Fibroblast of skin of right quadriceps (primary cell): Measurements from ENCODE around the gene DOCK3.
A peak's percentile ranks its signal among the peaks of the same experiment; 100 is the strongest.
"Not testable (repeated sequence)": the region's sequence is repeated elsewhere in the genome, so short reads cannot be mapped to it uniquely, and the experiment has no call there.

ENCODE experiments used
- DNase-seq: peaks from one replicate; pipeline ENCODE4 v3.0.0-alpha.2; 2013

The DOCK3 gene

DNA sequence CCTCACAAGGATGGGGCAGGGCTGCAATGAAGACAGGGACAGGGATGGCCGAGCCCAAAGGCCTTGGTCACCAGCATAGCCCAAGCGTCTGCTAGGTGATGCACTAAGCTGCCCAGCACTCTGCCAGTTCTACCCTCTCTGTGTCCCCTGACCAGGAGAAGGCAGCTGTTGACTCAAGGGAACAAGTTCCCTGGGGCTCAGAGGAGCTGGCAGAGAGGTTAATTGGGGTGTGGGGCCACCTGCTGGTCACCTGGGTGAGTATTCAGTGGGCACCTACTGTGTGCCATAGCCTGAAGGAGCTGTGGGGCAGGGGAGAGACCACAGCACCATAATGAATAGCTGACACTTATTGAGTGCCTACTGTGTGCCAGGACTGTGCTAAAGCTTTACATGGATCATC lies 22.0 kb upstream of the DOCK3 start:
- DNase-seq = no peak

GRCh38 chr3:50653937-50654595 lies 20.7 kb upstream of the DOCK3 start:
- no peak for DNase-seq

DNA sequence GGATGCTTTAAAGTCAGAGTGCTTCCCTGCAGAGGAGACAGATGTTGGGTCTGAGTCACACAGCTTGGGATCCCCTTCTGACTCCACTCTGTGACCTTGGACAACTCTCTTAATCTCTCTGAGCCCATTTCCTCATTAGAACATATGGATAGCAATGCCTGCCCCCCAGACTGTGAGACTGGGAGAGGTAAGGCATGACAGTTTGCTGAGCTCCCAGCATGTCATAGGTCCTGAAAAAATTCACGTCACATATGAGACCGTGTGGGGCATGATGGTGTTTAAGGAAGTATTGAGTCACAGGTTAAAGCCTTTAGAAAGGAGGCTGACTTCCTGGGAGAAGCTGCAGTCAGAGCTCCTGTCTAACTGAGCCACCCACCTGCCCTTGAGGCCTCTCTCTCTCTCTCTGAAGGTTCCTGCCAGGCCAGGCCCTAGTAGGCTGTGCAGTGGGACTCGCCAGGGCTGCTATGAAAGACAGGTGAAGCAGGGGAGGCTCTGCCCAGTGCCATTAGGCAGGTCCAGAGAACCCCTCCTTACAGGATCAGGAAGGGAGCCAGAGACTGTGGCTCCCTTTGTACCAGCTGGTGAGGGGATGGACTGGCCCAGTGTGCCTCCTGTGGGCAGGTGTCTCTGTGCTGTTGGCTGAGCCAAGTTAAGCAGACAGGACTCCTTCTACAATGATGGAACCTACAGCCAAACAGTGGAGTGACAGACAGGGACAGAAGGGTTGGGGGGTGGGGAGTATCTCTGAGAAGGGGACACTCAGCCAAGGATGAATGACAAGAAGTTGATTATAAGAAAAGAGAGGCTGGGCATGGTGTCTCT lies 19.5 kb upstream of the DOCK3 start:
- no peak for DNase-seq

DNA sequence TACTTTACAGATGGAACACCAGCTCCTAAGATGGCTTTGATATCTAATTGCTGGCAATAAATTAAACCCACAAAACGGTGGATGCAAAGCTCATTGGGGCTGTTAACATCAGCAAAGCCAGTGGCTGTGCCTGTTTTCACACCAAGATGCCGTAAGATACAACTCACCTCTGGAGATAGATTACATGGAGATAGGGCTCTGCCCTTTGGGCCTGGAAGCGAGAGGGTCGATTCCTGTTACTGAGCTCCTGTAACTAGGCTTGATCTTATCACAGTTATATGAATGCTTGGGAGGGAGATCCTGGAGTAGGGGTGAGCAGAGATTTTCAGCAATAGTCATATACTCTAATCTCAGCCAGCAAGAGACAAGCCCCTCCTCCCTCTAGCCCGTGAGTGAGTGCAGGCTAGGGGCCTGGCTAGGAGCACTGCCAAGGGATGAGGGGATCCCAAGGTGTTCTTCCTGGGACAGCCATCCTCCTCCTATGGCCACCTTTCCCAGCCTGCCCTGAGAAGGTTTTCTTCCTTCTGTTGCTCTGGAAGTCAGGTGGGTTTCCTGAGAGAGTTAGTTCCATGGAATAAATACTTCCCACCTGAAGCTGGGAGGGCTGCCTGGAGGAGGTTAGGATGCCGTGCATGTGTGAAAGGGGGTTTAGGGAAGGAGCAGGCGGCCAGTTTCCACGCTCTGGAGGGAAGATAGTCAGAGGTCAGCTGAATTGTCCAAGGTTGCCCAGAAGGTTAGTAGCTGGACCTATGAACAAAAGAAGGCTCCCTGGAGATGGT lies 18.1 kb upstream of the DOCK3 start:
- no peak for DNase-seq

- no peak for DNase-seq
These were observed 17.3 kb upstream of the DOCK3 start for GRCh38 chr3:50657407-50657806.

DNA sequence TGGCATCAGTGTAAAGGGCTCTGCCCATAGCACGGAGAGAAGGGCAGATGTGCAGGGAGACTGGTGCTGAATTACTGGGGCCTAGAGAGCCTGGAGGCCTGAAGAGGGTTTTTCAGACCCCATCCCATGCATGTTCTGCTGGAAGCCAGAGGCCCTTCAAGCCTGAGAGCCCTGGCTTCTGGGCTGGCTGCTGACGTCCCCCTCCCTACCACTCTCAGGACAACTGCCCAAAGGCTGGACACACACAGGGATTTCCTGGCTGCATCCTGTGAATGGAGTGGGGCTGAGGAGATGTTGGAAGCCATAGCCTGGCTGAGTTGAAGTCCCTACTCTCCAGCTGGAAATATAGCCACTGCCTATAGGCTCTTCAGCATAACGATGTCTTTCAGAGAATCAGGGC lies 16.9 kb upstream of the DOCK3 start:
- DNase-seq = no peak

DNA sequence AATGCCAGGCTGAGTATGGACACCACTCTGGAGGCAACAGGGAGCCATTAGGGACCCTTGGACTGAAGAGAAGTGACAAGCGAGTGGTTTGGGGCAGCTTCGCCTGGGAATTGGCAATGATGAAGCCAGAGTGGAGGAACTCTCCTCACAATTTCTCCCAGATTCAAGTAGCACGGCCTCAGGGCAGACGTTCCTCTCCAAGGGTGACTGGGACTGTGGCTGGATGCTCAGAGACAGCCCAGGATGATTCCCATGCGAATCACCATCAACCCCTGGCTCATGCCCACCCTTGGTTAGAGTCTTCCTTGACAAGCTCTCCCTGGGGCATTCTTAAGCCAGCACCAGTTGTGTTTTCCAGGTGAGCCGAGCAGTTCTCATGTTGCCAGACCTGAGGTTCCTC lies 16.3 kb upstream of the DOCK3 start:
- DNase-seq = no peak

- no peak for DNase-seq
These were observed 15.9 kb upstream of the DOCK3 start for GRCh38 chr3:50658831-50659230.

DNA sequence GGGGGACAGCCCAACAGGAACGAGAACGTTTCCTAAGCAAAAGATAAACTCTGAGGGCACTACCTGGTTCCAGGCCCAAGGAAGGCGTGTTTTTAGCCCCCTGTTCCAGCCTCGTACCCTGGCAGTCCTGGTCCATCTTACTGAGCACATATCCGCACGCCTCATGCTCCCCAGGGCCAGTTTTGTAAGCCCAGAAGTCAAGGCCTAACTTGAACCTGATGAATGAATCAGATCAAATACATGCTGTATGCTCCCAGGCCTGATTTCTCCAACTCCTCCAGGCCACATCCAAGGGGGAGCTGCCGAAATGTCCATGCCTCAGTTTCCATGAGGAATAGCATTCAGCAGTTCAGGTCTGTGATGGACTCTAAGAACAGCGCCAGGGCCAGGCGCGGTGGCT lies 14.3 kb upstream of the DOCK3 start:
- no peak for DNase-seq

- no peak for DNase-seq
These were observed 13.3 kb upstream of the DOCK3 start for GRCh38 chr3:50661321-50661837.

- DNase-seq = no peak
These were observed 12.3 kb upstream of the DOCK3 start for GRCh38 chr3:50662408-50662807.

DNA sequence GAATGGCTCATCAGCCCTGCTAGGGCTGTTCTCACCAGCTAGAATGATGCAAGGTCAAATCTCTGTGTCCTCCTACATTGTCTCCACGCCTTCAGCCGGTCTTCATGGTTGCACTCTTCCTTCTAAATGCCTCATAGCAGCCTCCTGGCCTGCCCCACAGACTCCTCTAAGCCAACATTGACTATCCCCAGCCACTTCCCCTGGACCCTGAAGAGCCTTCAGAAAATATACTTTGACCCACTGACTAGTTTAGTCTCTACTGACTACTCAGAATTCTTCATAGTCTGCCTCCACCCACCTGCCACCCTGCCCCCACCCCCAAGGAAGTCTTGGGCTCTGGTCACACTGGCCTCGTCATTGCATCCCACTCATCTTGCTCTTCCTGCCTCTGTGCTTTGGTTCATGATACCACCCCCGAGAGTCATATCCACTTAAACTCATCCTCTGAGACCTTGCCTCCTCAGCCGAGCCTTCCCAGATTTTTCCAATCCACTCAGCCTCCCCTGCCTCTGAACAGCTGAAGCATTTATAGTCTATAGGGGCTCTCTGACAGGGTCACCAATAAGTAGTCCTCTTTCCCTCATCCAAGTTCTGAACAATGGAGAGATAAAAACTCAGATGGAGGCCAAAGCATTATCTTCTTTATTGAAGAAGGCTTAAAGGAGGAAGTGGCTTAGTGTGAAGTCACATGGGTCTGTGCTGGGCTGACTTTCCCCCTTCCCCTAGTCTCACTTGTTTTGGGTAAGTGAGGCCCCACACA lies 9.5 kb upstream of the DOCK3 start:
- no peak for DNase-seq

- not testable (repeated sequence) for DNase-seq
These were observed 8.9 kb upstream of the DOCK3 start for GRCh38 chr3:50665841-50666115.

DNA sequence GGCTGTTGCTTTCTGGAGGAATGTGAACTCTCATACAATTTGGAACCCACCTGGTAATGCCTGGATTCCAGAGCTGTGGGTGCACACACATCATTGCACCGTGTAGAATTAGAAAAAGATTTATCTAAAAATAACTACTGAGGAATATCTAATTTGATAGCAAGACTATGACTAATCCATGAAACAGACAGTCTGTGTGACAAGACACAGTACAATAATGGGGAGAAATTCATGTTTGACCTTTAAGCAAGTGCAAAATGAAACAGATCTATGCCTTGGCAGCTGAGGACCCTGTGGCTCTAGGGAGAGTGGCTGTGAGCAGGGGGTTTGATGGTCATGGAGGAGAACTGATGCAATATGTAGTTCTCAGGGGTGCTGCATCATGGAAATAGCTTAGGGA lies 7.9 kb upstream of the DOCK3 start:
- DNase-seq = no peak

- DNase-seq = peak; percentile 82
These were observed 3.4 kb upstream of the DOCK3 start for GRCh38 chr3:50671331-50671730.

DNA sequence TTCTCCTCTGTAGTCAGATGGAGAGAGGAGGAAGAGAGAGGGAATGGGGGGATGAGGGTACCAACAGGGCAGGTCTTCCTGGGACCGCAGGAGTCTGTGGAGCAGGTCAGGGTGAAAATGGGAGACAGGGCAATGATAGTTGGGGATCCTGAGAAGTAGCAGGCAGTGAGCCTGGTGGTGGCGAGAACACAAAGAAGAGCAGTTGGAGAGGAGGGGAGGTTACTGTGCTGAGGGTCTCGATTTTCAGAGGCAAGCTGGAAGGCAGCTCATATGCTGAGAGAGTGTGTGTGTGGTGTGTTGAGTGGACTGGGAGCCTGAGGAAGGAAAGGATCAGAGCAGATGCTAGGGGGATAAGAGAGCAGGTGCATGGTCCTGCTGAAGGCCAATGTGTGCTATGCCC lies 2.1 kb upstream of the DOCK3 start:
- no peak for DNase-seq

DNA sequence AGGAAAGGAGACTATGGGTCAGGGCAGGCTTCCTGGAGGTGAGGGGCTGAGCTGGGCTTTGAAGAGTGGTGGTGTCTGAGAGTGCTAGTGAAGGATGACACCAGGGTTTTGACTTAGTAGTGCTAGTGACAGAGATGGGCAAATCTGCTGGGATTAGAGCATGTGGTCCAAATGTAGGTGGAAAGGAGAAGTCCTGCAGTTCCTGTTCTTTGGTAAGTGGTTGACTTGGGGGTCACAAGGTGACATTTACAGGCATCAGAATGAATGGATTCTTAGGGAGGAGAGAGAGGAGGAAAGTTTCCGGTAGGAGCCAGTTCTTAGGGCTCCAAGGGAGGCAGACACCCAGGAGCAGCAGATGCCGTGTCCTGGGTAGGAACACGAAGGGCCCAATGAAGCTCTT lies 796 bp upstream of the DOCK3 start:
- no peak for DNase-seq

- DNase-seq = no peak
These were observed 678 bp downstream of the DOCK3 start for GRCh38 chr3:50675179-50676030.

GRCh38 chr3:50676031-50676705 lies 1.4 kb downstream of the DOCK3 start:
- DNase-seq = no peak

GRCh38 chr3:50687127-50687751 lies 12.5 kb downstream of the DOCK3 start:
- no peak for DNase-seq

GRCh38 chr3:50687916-50688315 lies 13.2 kb downstream of the DOCK3 start:
- no peak for DNase-seq
